ENCODE results near the gene RBSN. TPM values are rescaled to one million over a fixed set of nuclear protein-coding genes. Genes with fewer than 3 reads are reported as not detected.

RBSN gene
- total RNA-seq, 1 experiment from 2014 or later, result 18.4 TPM

DNA sequence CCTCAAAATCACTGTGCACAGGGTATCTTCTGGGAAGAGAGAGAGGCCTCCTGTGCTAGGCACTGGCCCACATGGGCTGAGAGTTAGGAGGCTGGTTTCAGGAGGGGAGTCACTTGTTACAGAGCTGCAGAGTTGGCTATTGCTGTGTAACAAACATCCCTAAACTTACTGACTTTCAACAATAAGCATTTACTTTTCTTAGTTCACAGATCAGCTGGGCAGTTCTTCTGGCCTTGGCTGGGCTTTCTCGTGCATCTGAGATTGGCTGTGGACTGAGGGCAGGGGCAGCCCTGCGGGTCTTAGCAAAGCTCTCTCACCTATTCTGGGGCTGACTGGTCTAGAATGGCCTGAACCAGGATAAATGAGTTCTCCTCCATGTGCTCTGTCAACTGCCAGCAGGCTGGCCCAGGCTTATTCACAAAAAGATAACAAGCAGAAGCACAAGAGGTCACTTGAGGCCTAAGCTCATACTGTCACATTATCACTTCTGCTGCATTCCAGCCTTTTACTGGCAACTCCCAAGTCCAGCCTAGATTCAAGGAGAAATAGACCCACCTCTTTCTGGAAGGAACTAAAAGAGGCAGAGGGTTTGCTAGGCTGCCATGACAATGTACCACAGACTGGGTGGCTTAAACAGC lies 17.2 kb upstream of the RBSN start:
- Histone ChIP-seq H3K27ac (ENCODE audit: low read depth, low read length) (no peak overlapping the region), H3K4me1 (ENCODE audit: control insufficient read depth in 1 of 2, insufficient read depth in 2 of 2, low read length in 2 of 2) (peaks cover 0 to 5% of the 10 kb centered on the region in 2 experiments; a peak in 1 of 4 replicates), H3K27me3 (ENCODE audit: insufficient read depth, low read length) (no peaks in the 10 kb centered on the region), H3K4me3 (replicated peaks in 1 of 2; ENCODE audit: low read depth in 1 of 2, low read length in 2 of 2) (no peak overlapping the region), H3K9me3 (ENCODE audit: control insufficient read depth in 1 of 2, insufficient read depth in 1 of 2, low read depth in 1 of 2, low read length in 2 of 2) (no peaks in the 10 kb centered on the region), H4K20me1 (ENCODE audit: insufficient read depth) (no peaks in the 10 kb centered on the region), H3K4me2 (ENCODE audit: low read length) (no peak overlapping the region), H3K9me2 (ENCODE audit: insufficient read depth) (no peaks in the 10 kb centered on the region), H3K9ac (ENCODE audit: low read length) (no peak overlapping the region), H2AFZ (ENCODE audit: low read depth, low read length, poor library complexity, severe bottlenecking) (no peak overlapping the region), H3K36me3 (ENCODE audit: control insufficient read depth in 1 of 2, insufficient read depth in 2 of 2, low read length in 2 of 2) (no peaks in the 10 kb centered on the region), H3K79me2 (ENCODE audit: insufficient read depth, low read length) (no peaks in the 10 kb centered on the region)
- no TSS peak for BruUV-seq (replicated peaks)
- POLR2A ChIA-PET, result no interaction called here
- DNase-seq (ENCODE audit: low read depth, low spot score) (no peak), ATAC-seq (no peak)
- RAD21 ChIA-PET (ENCODE audit: low non-redundant PET in 1 of 2, low total read pairs in 2 of 2, uncharacterized antibody in 2 of 2, unreplicated experiment in 2 of 2), result no interaction called here
- TF ChIP-seq RAD21 (IDR thresholded peaks at IDR 0.05; ENCODE audit: low read depth), result no peak
- no peak for TF ChIP-seq SRF (IDR thresholded peaks at IDR 0.05; ENCODE audit: low read depth)
- no peak for TF ChIP-seq YY1 (IDR thresholded peaks at IDR 0.05; ENCODE audit: extremely low read depth, insufficient replicate concordance, low read depth, low read length)
- TF ChIP-seq FOSL1 (IDR thresholded peaks at IDR 0.05; ENCODE audit: low read depth), result no peak
- no peak for TF ChIP-seq ZFX (IDR thresholded peaks at IDR 0.05)
- TF ChIP-seq ZNF274 (IDR thresholded peaks at IDR 0.05; ENCODE audit: low read depth, low read length), result no peak
- TF ChIP-seq, protein P1, sequence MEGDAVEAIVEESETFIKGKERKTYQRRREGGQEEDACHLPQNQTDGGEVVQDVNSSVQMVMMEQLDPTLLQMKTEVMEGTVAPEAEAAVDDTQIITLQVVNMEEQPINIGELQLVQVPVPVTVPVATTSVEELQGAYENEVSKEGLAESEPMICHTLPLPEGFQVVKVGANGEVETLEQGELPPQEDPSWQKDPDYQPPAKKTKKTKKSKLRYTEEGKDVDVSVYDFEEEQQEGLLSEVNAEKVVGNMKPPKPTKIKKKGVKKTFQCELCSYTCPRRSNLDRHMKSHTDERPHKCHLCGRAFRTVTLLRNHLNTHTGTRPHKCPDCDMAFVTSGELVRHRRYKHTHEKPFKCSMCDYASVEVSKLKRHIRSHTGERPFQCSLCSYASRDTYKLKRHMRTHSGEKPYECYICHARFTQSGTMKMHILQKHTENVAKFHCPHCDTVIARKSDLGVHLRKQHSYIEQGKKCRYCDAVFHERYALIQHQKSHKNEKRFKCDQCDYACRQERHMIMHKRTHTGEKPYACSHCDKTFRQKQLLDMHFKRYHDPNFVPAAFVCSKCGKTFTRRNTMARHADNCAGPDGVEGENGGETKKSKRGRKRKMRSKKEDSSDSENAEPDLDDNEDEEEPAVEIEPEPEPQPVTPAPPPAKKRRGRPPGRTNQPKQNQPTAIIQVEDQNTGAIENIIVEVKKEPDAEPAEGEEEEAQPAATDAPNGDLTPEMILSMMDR (IDR thresholded peaks at IDR 0.05 in 2 of 3, conservative IDR thresholded peaks at IDR 0.05 in 1 of 3; ENCODE audit: borderline replicate concordance in 1 of 3, insufficient read depth in 1 of 3, low read depth in 2 of 3, low read length in 2 of 3), result no peak
- intact Hi-C loops (cut with micrococcal nuclease), result no loop called here
- CTCF ChIA-PET, result no interaction called here

All from HCT116 (cell line).